WTC11 (cell line): ENCODE results near the gene KANSL1L.

Source experiments
- CTCF ChIP-seq: fragments of 200-600 bp; IDR thresholded peaks from 2 replicates; pipeline ENCODE4 v1.8.0; 2022; ENCODE audit warnings: antibody characterized with exemption
- STAT6 ChIP-seq: sonication (generic); formaldehyde crosslinking; conservative IDR thresholded peaks from 2 replicates; pipeline ENCODE4 v1.8.1; 2023; ENCODE audit warnings: mild to moderate bottlenecking, low read depth, missing genetic modification reagents, moderate library complexity
- TEAD1 ChIP-seq: sonication (generic); formaldehyde crosslinking; IDR thresholded peaks from 2 replicates; pipeline ENCODE4 v1.8.0; 2022; ENCODE audit warnings: mild to moderate bottlenecking, missing genetic modification reagents
- TEAD4 ChIP-seq: sonication (generic); formaldehyde crosslinking; IDR thresholded peaks from 2 replicates; pipeline ENCODE4 v1.8.0; 2022; ENCODE audit warnings: mild to moderate bottlenecking, missing genetic modification reagents

GRCh38 chr2:210054696-210055095 is 116.5 kb downstream of the KANSL1L start:
- TF ChIP-seq STAT6 (no peak), TEAD1 (CRISPR knock-in tag) (no peak), TEAD4 (CRISPR knock-in tag) (no peak), CTCF (no peak)
